HG03457 (cell line): ENCODE measurements around the gene TBX10.
"Not testable (repeated sequence)": the region's sequence is repeated elsewhere in the genome, so short reads cannot be mapped to it uniquely, and the experiment has no call there.

Experiments
- ATAC-seq: cut with Tn5 transposase; IDR thresholded peaks from one replicate; pipeline ENCODE4 v1.9.1; 2021; ENCODE audit warnings: moderate number of reproducible peaks; ENCODE audit not compliant: unreplicated experiment

The TBX10 gene

DNA sequence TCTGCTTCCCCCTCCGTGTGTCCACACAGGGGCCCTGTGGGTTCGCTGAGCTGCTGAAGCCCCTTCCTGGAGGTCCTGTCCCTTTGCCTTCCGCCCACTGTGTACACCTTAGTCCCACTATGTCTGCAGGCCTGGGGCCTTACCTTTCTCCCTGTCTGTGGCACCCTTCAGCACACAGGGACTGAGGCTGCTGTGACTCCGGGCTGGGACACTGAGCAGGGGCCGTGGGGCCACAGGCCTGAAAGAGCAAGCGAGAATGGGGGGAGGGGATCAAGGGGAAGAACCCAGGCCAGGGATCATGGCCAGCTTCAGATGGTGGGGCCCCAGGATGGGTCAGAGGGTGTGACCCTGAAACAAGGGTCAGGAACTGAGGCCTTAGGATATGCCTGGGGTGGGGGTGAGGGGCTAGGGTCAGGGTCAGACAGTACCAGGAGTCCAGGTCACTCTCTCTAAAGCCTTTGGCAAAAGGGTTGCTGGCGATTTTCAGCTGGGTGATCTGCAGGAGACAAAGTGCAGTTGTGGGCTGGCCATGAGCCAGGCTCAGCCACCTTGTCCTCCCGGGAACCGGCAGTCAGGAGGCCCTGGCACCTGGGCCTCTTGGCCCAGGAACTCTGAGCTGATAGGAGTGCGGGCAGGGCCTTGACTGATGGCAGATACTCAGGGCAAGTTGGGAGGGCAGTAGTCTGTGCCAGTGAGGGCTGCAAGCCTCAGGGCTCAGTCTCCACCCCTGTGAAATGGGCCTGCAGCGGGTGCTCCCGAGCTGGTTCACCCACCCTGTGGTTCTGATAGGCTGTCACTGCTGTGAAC is 7.2 kb downstream of the TBX10 start:
- ATAC-seq: no peak

DNA sequence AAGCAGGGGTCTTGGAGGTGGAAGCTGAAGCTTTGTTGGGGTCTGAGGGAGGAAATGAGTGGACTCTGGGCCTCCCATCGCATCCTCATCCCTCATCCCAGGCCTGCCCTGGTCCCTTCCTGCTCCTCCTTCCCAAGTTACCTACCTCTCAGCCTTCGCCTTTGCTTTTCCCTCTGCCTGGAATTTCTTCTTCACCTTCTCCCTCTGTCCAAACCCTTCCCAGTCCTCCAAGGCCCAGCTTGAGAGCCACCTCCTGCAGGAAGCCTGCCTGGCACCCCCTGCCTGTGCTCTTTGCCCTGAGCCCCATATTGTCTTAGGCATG is 7.7 kb downstream of the TBX10 start:
- no peak for ATAC-seq

DNA sequence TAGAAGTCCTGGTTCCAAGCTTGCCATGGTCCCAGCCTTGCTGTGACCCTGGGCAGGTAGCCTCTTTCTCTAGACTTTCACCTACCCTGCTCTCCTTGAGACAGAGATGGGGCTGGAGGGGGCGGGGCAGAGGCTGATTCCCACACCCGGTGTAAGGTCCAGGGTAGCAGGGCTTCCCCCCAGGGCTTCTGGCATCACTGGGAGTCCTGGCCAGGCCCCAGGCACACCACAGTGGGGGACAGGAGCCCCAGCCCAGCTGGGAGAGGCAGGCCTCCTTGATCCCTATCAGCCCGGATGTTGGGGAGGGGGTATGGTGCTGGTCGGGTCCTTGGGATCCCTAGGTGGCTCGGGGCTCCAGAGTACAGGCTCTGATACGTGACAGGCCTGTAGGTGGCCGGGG is 8.2 kb downstream of the TBX10 start:
- no peak for ATAC-seq

DNA sequence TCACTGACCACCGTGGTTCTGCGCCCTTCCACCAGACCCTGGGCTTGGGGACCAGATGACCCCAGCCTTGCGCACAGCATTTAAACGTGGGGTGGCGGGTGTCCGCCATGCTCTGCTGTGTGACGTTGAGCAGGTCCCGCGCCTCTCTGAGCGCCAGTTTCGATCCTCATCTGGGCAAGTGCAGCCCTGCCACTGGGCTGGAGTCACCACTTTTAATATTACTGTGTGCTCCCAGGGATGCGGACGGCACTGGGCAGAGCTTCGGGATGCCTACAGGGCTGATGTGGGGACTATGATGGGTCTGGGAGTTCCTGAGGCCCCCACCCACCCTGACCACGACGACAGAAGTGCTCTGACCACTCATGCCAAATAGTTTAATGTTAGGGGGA is 8.6 kb downstream of the TBX10 start:
- ATAC-seq: no peak

DNA sequence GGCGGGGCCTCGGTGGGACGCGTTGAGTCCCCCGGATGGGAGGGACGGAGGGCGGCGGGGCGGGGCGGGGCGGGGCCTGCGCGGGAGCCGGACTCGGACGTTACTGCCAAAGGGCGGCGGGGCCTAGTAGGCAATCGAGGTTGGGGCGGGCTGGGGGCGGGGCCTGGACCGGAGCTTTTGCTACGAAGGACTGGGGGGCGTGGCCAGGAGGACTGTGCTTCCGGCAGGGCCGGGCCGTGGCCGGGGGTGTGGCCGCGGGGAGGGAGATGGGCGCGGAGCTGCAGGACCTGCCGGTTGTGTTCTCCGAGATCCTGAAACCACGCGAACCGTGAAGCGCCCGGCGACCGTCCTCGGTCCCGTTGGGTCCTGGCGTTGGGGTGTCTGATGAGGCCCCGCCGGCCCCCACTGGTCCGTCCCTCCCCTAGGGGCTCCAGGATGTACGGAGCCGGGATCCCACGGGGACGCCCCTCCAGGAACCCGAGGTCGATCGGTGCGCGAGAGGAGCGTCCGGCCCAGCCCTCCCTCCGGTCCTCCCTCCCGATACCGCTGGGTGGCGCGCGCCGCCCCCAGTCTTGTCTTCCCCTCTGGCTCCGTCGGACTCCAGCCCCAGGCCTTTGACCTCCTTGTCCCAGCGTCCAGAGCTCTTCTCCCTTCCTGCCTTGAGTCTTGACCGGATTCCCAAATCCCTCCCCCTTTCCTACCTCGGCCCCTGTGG is 9.2 kb downstream of the TBX10 start:
- peak; percentile 33 for ATAC-seq

DNA sequence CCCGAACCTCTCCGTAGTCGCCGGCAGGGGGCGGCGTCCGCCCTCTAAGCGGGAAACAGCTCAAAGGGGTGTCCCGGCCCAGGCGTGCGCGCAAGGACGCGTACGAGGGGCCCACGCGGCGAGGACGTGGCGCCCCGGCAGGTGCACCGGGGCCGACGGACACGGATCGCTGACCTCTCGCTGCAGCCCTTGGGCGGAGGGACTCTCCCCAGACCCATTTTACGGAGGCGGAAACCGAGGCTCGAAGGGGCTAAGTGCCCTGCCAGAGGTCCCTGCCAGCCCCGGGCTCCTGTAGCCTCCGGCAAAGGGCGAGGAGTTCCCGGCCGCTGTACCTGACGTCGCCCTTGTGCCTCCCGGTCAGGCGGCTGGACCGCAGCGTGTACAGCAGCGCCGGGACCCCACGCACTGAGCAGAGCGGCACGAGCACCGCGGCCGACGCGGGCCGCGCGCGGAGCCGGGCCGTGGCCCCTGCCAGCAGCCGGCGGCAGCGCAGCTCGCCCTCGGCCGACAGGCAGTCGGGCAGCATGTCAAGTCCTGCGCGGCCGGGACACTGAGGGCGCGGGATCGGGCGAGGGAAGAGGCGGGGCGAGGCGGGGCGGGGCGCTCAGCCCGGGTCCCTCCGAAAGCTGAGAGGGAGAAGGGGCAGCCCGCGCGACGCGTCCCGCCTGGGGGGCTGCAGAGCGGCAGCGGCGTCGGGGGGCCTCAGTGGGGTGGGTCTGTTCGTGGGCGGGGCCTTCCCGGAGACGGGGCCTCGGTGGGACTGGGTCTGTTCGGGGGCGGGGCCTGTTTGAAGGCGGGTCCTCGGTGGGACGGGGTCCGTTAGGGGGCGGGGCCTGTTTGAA is 10.0 kb downstream of the TBX10 start, which contains the start of gene NUDT8:
Gene NUDT8 (minus strand): TSS at position 552 of the 842 bp plus-strand sequence. CDS start 26 bp downstream, at position 526.
- peak; percentile 43 for ATAC-seq

DNA sequence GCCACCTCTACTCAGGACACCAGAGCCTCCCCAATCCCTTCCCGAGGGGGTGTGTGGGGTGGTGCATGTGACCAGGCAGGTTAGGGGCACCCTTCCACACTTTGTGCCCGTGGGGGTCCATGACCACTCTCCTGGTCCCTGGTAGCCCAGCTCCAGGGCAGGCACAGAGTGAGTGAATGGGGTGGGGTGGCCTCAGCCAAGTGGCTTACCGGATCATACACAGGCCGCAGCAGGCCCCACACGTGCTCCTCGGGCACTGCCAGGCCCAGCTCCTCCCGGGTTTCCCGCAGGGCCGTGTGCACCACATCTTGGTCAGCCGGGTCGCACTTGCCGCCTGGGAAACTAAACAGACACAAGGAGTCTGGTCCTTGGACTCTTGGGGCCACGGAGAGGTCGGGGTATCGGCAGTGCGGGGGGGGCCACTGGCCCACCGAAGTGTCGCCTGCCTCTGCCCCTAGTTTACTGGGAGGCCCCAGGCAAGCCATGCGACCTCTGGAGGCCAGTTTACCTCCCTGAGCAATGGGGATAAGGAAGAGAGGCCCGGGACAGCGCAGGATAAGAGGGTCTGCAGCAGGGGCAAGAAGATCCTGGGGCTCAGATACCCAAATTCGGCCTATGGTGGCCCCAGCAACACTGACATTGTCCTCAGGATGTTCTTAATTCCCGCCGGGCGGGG is 10.7 kb downstream of the TBX10 start:
- no peak for ATAC-seq

DNA sequence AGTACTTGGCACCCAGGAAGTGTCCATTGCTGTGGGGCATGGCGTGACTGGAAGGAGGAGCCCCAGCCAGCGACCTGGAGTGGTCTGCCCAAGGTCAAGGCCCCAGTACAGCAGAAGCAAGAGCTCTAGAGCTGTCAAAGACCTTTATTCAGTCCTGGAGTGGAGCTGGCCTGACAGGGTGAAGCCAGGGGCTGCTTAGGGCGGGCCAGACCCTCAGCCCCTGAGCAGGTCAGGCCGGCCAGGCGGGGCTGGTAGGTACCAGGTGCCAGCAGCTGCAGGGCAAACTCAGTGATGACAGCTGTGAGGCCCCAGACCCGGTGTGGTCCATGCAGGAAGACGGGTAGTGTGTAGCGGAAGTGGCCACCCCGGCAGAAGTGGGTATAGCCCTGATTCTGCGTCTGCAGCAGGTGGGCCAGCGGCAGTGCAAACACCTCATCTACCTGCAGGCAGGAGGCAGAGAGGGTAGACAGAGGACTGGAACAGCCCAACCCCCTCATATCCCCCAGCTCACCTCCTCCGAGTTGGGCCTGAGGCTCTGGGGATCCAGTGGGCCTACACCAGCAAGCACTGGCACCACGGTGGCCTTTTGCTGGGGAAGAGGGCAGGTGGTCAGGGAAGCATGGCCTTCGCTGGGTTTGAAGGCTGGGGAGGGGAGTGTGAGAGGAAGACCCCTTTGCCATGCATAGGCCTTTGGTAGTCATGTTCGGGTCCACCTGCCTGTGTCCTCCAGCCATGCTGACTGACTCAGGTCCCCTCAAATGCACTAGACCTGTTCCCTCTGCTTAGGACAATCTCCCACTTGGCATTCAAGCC is 11.5 kb downstream of the TBX10 start:
- no peak for ATAC-seq

DNA sequence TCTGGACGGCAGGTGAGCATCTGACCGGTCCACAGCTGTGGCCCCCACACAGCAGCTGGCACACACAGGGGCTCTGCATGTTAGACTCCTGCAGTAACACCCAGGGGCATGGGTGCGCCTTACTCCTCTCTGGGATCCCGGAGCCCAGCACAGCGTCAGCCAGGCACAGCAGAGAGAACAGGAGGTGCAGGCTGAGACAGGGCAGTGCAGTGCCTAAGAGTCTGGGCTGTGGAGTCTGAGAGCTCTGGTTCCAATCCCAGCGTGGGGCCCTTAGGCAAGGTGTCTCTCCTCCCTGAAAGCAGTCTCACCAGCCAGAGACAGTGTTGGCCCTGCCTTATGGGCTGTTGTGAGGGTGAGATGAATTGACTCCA is 12.1 kb downstream of the TBX10 start:
- no peak for ATAC-seq

DNA sequence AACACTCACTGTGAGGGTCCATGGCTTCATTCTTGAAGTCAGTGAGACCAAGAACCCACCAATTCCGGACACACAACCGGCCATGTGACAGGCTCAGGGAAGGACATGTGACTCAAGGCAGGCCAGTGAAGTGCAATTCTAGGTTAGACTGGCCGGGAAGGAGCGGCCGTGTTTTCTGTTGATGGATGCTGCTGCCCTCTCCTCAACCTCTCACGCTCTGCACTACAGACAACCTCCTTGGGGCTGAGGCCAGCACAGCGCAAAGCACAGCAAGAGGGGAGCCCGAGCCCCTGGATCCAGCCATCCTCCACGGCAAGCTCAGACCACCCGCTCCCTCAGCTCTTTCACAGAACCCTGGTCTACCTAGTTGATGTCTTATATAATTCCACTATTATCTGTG is 12.6 kb downstream of the TBX10 start:
- no peak for ATAC-seq

DNA sequence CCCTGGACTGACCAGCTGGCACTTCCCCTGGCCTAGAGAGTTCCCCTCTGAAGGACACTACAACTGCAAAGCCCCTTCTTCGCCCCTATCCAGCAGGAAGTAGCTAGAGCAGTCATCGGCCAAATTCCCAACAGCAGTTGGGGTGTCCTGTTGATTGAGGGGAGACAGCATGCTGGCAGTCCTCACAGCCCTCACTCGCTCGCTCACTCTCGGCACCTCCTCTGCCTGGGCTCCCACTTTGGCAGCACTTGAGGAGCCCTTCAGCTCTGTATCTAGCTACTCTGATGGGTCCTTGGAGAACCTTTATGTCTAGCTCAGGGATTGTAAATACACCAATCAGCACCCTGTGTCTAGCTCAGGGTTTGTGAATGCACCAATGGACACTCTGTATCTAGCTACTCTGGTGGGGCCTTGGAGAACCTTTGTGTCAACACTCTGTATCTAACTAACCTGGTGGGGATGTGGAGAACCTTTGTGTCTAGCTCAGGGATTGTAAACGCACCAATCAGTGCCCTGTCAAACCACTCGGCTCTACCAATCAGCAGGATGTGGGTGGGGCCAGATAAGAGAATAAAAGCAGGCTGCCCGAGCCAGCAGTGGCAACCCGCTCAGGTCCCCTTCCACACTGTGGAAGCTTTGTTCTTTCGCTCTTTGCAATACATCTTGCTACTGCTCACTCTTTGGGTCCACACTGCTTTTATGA is 13.3 kb downstream of the TBX10 start:
- ATAC-seq: not testable (repeated sequence)

DNA sequence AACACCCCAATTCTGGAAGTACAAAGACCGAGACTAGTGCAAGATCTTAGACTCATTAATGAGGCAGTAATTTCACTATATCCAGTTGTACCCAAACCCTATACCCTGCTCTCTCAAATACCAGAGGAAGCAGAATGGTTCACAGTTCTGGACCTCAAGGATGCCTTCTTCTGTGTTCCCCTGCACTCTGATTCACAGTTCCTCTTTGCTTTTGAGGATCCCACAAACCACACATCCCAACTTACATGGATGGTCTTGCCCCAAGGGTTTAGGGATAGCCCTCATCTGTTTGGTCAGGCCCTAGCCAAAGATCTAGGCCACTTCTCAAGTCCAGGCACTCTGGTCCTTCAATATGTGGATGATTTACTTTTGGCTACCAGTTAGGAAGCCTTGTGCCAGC is 15.8 kb downstream of the TBX10 start:
- not testable (repeated sequence) for ATAC-seq

DNA sequence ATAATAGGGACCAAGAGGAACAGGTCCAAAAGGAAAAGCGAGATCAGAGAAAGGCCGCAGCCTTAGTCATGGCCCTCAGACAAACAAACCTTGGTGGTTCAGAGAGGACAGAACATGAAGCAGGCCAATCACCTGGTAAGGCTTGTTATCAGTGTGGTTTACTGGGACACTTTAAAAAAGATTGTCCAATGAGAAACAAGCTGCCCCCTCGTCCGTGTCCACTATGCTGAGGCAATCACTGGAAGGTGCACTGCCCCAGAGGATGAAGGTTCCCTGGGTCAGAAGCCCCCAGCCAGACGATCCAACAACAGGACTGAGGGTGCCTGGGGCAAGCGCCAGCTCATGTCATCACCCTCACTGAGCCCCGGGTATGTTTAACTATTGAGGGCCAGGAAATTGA is 16.7 kb downstream of the TBX10 start:
- not testable (repeated sequence) for ATAC-seq

DNA sequence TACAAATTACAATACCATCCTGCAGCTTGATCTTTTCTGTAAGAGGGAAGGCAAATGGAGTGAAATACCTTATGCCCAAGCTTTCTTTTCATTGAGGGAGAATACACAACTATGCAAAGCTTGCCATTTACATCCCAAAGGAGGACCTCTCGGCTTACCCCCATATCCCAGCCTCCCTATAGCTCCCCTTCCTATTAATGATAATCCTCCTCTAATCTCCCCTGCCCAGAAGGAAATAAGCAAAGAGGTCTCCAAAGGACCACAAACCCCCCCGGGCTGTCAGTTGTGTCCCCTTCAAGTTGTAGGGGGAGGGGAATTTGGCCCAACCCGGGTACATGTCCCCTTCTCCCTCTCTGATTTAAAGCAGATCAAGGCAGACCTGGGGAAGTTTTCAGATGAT is 17.6 kb downstream of the TBX10 start:
- ATAC-seq: not testable (repeated sequence)

DNA sequence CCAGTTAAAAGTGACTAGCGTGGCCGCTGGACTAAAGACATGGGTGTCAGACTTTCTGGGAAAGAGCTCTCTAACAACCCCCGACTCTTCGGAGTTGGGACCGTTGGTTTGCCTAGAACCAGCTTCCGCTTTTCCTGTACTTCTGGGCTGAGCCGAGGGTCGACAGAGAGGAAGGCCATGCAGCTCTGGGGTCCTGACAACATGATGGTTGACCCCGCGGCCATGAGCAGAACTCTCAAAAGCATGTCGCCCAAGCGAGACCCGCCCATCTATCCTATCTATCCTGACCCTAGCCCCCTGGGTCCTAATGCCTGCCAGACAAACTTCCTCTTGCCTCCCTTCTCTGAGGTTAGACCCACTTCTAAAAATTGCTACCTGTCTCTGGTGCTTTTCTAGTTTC is 18.9 kb downstream of the TBX10 start:
- not testable (repeated sequence) for ATAC-seq

DNA sequence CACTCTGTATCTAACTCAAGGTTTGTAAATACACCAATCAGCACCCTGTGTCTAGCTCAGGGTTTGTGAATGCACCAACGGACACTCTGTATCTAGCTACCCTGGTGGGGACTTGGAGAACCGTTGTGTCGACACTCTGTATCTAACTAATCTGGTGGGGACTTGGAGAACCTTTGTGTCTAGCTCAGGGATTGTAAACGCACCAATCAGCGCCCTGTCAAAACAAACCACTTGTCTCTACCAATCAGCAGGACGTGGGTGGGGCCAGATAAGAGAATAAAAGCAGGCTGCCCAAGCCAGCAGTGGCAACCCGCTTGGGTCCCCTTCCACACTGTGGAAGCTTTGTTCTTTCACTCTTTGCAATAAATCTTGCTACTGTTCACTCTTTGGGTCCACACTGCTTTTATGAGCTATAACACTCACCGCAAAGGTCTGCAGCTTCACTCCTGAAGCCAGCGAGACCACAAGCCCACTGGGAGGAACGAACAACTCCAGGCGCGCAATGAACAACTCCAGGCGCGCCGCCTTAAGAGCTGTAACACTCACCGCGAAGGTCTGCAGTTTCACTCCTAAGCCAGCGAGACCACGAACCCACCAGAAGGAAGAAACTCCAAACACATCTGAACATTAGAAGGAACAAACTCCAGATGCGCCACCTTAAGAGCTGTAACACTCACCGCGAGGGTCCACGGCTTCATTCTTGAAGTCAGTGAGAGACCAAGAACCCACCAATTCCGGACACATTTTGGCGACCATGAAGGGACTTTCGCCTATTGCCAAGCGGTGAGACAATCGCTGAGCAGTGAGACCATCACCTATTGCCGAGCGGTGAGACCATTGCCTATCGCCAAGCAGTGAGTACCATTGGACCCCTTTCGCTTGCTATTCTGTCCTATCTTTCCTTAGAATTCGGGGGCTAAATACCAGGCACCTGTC is 19.6 kb downstream of the TBX10 start:
- not testable (repeated sequence) for ATAC-seq

DNA sequence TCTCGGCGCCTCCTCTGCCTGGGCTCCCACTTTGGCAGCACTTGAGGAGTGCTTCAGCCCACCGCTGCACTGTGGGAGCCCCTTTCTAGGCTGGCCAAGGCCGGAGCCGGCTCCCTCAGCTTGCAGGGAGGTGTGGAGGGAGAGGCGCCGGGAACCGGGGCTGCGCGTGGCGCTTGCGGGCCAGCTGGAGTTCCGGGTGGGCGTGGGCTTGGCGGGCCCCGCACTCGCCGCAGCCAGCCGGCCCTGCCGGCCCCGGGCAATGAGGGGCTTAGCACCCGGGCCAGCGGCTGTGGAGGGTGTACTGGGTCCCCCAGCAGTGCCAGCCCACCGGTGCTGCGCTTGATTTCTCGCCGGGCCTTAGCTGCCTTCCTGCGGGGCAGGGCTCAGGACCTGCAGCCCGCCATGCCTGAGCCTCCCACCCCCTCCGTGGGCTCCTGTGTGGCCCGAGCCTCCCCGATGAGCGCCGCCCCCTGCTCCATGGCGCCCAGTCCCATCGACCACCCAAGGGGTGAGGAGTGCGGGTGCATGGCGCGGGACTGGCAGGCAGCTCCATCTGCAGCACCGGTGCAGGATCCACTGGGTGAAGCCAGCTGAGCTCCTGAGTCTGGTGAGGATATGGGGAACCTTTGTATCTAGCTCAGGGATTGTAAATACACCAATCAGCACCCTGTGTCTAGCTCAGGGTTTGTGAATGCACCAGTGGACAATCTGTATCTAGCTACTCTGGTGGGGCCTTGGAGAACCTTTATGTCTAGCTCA is 20.5 kb downstream of the TBX10 start:
- not testable (repeated sequence) for ATAC-seq
